ENCODE measurements around the gene CNTN4. TPM values are rescaled to one million over a fixed set of nuclear protein-coding genes. Genes with fewer than 3 reads are reported as not detected.
"Not testable (repeated sequence)": the region's sequence is repeated elsewhere in the genome, so short reads cannot be mapped to it uniquely, and the experiment has no call there.

CNTN4 gene
- total RNA-seq, 1 experiment from 2014 or later: 0.12 TPM

GRCh38 chr3:2904054-2904453, 805.4 kb downstream of the CNTN4 start:
- no peaks in the 10 kb centered on the region for H3K4me1 Mint-ChIP-seq (ENCODE audit: insufficient read depth, unreplicated experiment)
- TF ChIP-seq CTCF (IDR thresholded peaks at IDR 0.05; ENCODE audit: unreplicated experiment): no peak
- intact Hi-C loops (cut with micrococcal nuclease): no loop called here
- no peaks in the 10 kb centered on the region for H3K36me3 Mint-ChIP-seq (ENCODE audit: insufficient read depth, unreplicated experiment)
- POLR2A ChIA-PET: interaction anchor here (0.6 kb wide), 1 partner anchor 374 kb away, joined by 3 read pairs; no protein-coding TSS in a partner anchor
- CTCF ChIA-PET: no interaction called here
- no TSS peak for BruUV-seq (replicated peaks)
- H3K27ac Mint-ChIP-seq (ENCODE audit: low read depth, unreplicated experiment): no peak overlapping the region
- peaks cover 50% of the 10 kb centered on the region for H3K27me3 Mint-ChIP-seq (ENCODE audit: insufficient read depth, unreplicated experiment)
- no peaks in the 10 kb centered on the region for H3K9me3 Mint-ChIP-seq (ENCODE audit: unreplicated experiment)
- DNase-seq (ENCODE audit: unreplicated experiment): no peak
- no peak overlapping the region for H3K4me3 Mint-ChIP-seq (ENCODE audit: unreplicated experiment)

GRCh38 chr3:2908693-2909351, 810.2 kb downstream of the CNTN4 start:
- no TSS peak for BruUV-seq (replicated peaks)
- Mint-ChIP-seq H3K4me3 (ENCODE audit: unreplicated experiment) (no peak overlapping the region), H3K4me1 (ENCODE audit: insufficient read depth, unreplicated experiment) (no peaks in the 10 kb centered on the region), H3K9me3 (ENCODE audit: unreplicated experiment) (no peaks in the 10 kb centered on the region), H3K27ac (ENCODE audit: low read depth, unreplicated experiment) (no peak overlapping the region), H3K36me3 (ENCODE audit: insufficient read depth, unreplicated experiment) (no peaks in the 10 kb centered on the region), H3K27me3 (ENCODE audit: insufficient read depth, unreplicated experiment) (peaks cover 29% of the 10 kb centered on the region)
- POLR2A ChIA-PET: no interaction called here
- DNase-seq (ENCODE audit: unreplicated experiment): no peak
- TF ChIP-seq CTCF (IDR thresholded peaks at IDR 0.05; ENCODE audit: unreplicated experiment): no peak
- intact Hi-C loops (cut with micrococcal nuclease): no loop called here
- CTCF ChIA-PET: interaction anchor here (0.5 to 2.4 kb wide), 3 partner anchors 10 to 23 kb away, joined by 3 to 8 read pairs (median 3); no protein-coding TSS in a partner anchor

GRCh38 chr3:2910997-2911396, 812.3 kb downstream of the CNTN4 start:
- no peak overlapping the region for H3K4me3 Mint-ChIP-seq (ENCODE audit: unreplicated experiment)
- POLR2A ChIA-PET: no interaction called here
- H3K9me3 Mint-ChIP-seq (ENCODE audit: unreplicated experiment): no peaks in the 10 kb centered on the region
- CTCF ChIA-PET: no interaction called here
- no peaks in the 10 kb centered on the region for H3K4me1 Mint-ChIP-seq (ENCODE audit: insufficient read depth, unreplicated experiment)
- BruUV-seq (replicated peaks): no TSS peak
- intact Hi-C loops (cut with micrococcal nuclease): no loop called here
- H3K36me3 Mint-ChIP-seq (ENCODE audit: insufficient read depth, unreplicated experiment): no peaks in the 10 kb centered on the region
- peaks cover 48% of the 10 kb centered on the region for H3K27me3 Mint-ChIP-seq (ENCODE audit: insufficient read depth, unreplicated experiment)
- no peak overlapping the region for H3K27ac Mint-ChIP-seq (ENCODE audit: low read depth, unreplicated experiment)
- DNase-seq (ENCODE audit: unreplicated experiment): no peak
- no peak for TF ChIP-seq CTCF (IDR thresholded peaks at IDR 0.05; ENCODE audit: unreplicated experiment)

GRCh38 chr3:2915826-2916225, 817.2 kb downstream of the CNTN4 start:
- H3K4me3 Mint-ChIP-seq (ENCODE audit: unreplicated experiment): no peak overlapping the region
- intact Hi-C loops (cut with micrococcal nuclease): no loop called here
- H3K36me3 Mint-ChIP-seq (ENCODE audit: insufficient read depth, unreplicated experiment): no peaks in the 10 kb centered on the region
- no peak for DNase-seq (ENCODE audit: unreplicated experiment)
- TF ChIP-seq CTCF (IDR thresholded peaks at IDR 0.05; ENCODE audit: unreplicated experiment): no peak
- peaks cover 11% of the 10 kb centered on the region for H3K9me3 Mint-ChIP-seq (ENCODE audit: unreplicated experiment)
- H3K27me3 Mint-ChIP-seq (ENCODE audit: insufficient read depth, unreplicated experiment): peaks cover 75% of the 10 kb centered on the region
- no peak overlapping the region for H3K27ac Mint-ChIP-seq (ENCODE audit: low read depth, unreplicated experiment)
- ChIA-PET POLR2A (no interaction called here), CTCF (no interaction called here)
- H3K4me1 Mint-ChIP-seq (ENCODE audit: insufficient read depth, unreplicated experiment): no peaks in the 10 kb centered on the region
- BruUV-seq (replicated peaks): no TSS peak

GRCh38 chr3:2916640-2917039, 818.0 kb downstream of the CNTN4 start:
- DNase-seq (ENCODE audit: unreplicated experiment); BruUV-seq (replicated peaks); H3K4me3 Mint-ChIP-seq (ENCODE audit: unreplicated experiment); H3K4me1 Mint-ChIP-seq (ENCODE audit: insufficient read depth, unreplicated experiment); CTCF ChIA-PET; intact Hi-C loops (cut with micrococcal nuclease); H3K27ac Mint-ChIP-seq (ENCODE audit: low read depth, unreplicated experiment); POLR2A ChIA-PET; H3K36me3 Mint-ChIP-seq (ENCODE audit: insufficient read depth, unreplicated experiment): not testable (repeated sequence)
- Mint-ChIP-seq H3K27me3 (ENCODE audit: insufficient read depth, unreplicated experiment) (peaks cover 72% of the 10 kb centered on the region), H3K9me3 (ENCODE audit: unreplicated experiment) (peaks cover 11% of the 10 kb centered on the region)
